KG1 (cell line): Measurements from ENCODE around the gene SETD2.
"Not testable (repeated sequence)": the region's sequence is repeated elsewhere in the genome, so short reads cannot be mapped to it uniquely, and the experiment has no call there.

Source experiments
- DNase-seq: peaks from one replicate; lab custom pipeline; 2025; lab: John Stamatoyannopoulos, UW

Gene SETD2

GRCh38 chr3:47098910-47099309 lies 65.0 kb downstream of the SETD2 start:
- DNase-seq, result no peak

GRCh38 chr3:47097864-47098263 lies 66.0 kb downstream of the SETD2 start:
- no peak for DNase-seq

GRCh38 chr3:47096959-47097358 lies 67.0 kb downstream of the SETD2 start:
- no peak for DNase-seq

- DNase-seq, result no peak
These were observed 71.8 kb downstream of the SETD2 start for GRCh38 chr3:47092090-47092489.

- no peak for DNase-seq
These were observed 74.3 kb downstream of the SETD2 start for GRCh38 chr3:47089630-47090029.

GRCh38 chr3:47086071-47086470 lies 77.8 kb downstream of the SETD2 start:
- DNase-seq, result no peak

- DNase-seq, result no peak
These were observed 80.1 kb downstream of the SETD2 start for GRCh38 chr3:47083786-47084185.

GRCh38 chr3:47082519-47082918 lies 81.4 kb downstream of the SETD2 start:
- no peak for DNase-seq

- DNase-seq, result no peak
These were observed 84.5 kb downstream of the SETD2 start for GRCh38 chr3:47079432-47079831.

- no peak for DNase-seq
These were observed 90.2 kb downstream of the SETD2 start for GRCh38 chr3:47073685-47074084.

- no peak for DNase-seq
These were observed 93.1 kb downstream of the SETD2 start for GRCh38 chr3:47070770-47071169.

GRCh38 chr3:47066259-47066658 lies 97.7 kb downstream of the SETD2 start:
- not testable (repeated sequence) for DNase-seq

- no peak for DNase-seq
These were observed 98.2 kb downstream of the SETD2 start for GRCh38 chr3:47065681-47066080.

GRCh38 chr3:47065058-47065457 lies 98.9 kb downstream of the SETD2 start:
- DNase-seq, result no peak

- DNase-seq, result no peak
These were observed 106.7 kb downstream of the SETD2 start for GRCh38 chr3:47057212-47057671.

GRCh38 chr3:47056705-47057104 lies 107.2 kb downstream of the SETD2 start:
- no peak for DNase-seq

- DNase-seq, result no peak
These were observed 109.5 kb downstream of the SETD2 start for GRCh38 chr3:47054412-47054811.

- no peak for DNase-seq
These were observed 116.2 kb downstream of the SETD2 start for GRCh38 chr3:47047673-47048072.

GRCh38 chr3:47047069-47047468 lies 116.8 kb downstream of the SETD2 start:
- DNase-seq, result no peak

- no peak for DNase-seq
These were observed 121.6 kb downstream of the SETD2 start for GRCh38 chr3:47042231-47042791.

- no peak for DNase-seq
These were observed 122.8 kb downstream of the SETD2 start for GRCh38 chr3:47041114-47041513.

GRCh38 chr3:47037302-47037701 lies 126.6 kb downstream of the SETD2 start:
- DNase-seq, result not testable (repeated sequence)

GRCh38 chr3:47036145-47036544 lies 127.8 kb downstream of the SETD2 start:
- DNase-seq, result no peak

- DNase-seq, result no peak
These were observed 128.3 kb downstream of the SETD2 start for GRCh38 chr3:47035645-47036044.
